Coronary artery (tissue), 2 donors: Measurements from ENCODE around the gene FANCE.

Experiments used
- DNase-seq: peaks from one replicate; pipeline ENCODE4 v3.0.0-alpha.2; 2017; ENCODE audit warnings: low spot score
- H3K27ac ChIP-seq, 2 donors: fragments of 200-600 bp; sonication (generic); one replicate each; pipeline ENCODE4 v1.5.1; 2016 to 2019
- H3K4me3 ChIP-seq: fragments of 200-600 bp; sonication (generic); 2 replicates; pipeline ENCODE4 v1.5.1; 2016; ENCODE audit warnings: mild to moderate bottlenecking, moderate library complexity
- TF ChIP-seq, protein P1 (sequence below): fragments of 200-600 bp; sonication (generic); IDR thresholded peaks from one replicate; pipeline ENCODE4 v1.5.1; 2019; ENCODE audit warnings: antibody characterized with exemption

Gene FANCE

GRCh38 chr6:35490821-35491557 lies 38.9 kb downstream of the FANCE start:
- no peak for DNase-seq
- peak overlapping the region; percentile 98 to 99 for H3K27ac ChIP-seq
- H3K4me3 ChIP-seq, result peak overlapping the region; percentile 66
- TF ChIP-seq, protein P1, sequence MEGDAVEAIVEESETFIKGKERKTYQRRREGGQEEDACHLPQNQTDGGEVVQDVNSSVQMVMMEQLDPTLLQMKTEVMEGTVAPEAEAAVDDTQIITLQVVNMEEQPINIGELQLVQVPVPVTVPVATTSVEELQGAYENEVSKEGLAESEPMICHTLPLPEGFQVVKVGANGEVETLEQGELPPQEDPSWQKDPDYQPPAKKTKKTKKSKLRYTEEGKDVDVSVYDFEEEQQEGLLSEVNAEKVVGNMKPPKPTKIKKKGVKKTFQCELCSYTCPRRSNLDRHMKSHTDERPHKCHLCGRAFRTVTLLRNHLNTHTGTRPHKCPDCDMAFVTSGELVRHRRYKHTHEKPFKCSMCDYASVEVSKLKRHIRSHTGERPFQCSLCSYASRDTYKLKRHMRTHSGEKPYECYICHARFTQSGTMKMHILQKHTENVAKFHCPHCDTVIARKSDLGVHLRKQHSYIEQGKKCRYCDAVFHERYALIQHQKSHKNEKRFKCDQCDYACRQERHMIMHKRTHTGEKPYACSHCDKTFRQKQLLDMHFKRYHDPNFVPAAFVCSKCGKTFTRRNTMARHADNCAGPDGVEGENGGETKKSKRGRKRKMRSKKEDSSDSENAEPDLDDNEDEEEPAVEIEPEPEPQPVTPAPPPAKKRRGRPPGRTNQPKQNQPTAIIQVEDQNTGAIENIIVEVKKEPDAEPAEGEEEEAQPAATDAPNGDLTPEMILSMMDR, result no peak

GRCh38 chr6:35491558-35492257 lies 39.6 kb downstream of the FANCE start:
- Histone ChIP-seq H3K27ac (peak overlapping the region; percentile 98 to 99), H3K4me3 (peak overlapping the region; percentile 66)
- TF ChIP-seq, protein P1, result no peak
- DNase-seq, result no peak

- no peak for DNase-seq
- Histone ChIP-seq H3K4me3 (peak overlapping the region; percentile 96), H3K27ac (peak overlapping the region; percentile 98 to 99)
- TF ChIP-seq, protein P1, result no peak
These were observed 40.3 kb downstream of the FANCE start for GRCh38 chr6:35492258-35492973.

DNA sequence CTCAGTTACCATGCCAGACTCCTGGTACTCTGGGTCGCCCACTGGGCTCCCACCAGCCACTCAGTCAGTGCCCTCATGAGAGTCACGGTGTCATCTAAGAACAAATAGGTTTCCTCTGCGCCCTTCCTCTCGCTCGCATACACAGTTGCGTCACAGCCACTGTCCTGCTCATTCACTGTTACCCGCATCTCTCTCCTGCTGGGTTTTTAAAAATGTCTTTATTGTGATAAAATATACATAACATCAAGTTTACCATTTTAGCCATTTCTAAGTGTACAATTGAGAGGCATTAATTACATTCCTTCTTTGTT lies 40.8 kb downstream of the FANCE start:
- H3K4me3 ChIP-seq, result peak overlapping the region; percentile 96

DNA sequence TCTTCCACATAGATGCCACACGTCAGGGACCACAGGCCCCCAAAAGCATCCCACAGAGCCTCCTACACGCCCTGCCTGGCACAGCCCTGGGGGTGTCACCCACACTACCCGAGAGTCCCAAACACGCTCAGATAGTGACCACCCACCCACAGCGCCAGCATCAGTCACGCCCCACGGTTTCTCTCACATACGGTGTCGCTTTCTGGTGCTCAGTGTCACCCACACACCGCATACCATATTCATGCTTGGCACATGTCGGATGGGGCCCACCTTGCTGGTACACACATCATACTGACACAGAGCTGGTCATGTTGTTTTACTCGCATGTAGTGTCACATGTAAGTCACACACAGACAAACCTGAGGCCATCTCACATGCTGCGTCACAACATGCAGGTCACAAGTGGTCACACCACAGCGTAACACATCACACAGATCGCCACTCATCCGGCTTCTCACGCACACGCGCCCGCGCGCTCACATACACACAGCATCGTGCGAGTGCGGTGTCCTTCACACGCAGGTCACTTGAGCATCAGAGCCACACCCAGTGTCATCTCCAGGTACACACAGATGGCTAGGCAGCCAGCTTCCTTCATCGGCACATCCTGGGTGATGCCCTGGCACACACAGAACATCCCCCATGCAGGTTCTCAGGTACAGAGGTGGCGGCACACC lies 41.3 kb downstream of the FANCE start:
- H3K27ac ChIP-seq, result peak overlapping the region; percentile 98 to 99
- TF ChIP-seq, protein P1, result no peak
- H3K4me3 ChIP-seq, result peak overlapping the region; percentile 96
- DNase-seq, result no peak

More for the DNA sequence above, 40.8 kb downstream of the FANCE start:
- peak overlapping the region; percentile 98 to 99 for H3K27ac ChIP-seq
- TF ChIP-seq, protein P1, result no peak
- DNase-seq, result no peak

GRCh38 chr6:35494161-35494563 lies 42.0 kb downstream of the FANCE start:
- TF ChIP-seq, protein P1, result no peak
- H3K27ac ChIP-seq, result peak overlapping the region; percentile 98 to 99
- H3K4me3 ChIP-seq, result peak overlapping the region; percentile 96
- DNase-seq, result no peak
